Hematopoietic multipotent progenitor cell treated with erythropoietin and hydrocortisone succinate and interleukin-3 and kit ligand, for 15 days (in vitro differentiated cells): ENCODE data around the gene LILRB2.
A peak's percentile ranks its signal among the peaks of the same experiment; 100 is the strongest.
"Not testable (repeated sequence)": the region's sequence is repeated elsewhere in the genome, so short reads cannot be mapped to it uniquely, and the experiment has no call there.

Experiments
- DNase-seq: peaks from one replicate; pipeline ENCODE4 v3.0.0-alpha.2; 2015; ENCODE audit warnings: low spot score

LILRB2 gene

DNA sequence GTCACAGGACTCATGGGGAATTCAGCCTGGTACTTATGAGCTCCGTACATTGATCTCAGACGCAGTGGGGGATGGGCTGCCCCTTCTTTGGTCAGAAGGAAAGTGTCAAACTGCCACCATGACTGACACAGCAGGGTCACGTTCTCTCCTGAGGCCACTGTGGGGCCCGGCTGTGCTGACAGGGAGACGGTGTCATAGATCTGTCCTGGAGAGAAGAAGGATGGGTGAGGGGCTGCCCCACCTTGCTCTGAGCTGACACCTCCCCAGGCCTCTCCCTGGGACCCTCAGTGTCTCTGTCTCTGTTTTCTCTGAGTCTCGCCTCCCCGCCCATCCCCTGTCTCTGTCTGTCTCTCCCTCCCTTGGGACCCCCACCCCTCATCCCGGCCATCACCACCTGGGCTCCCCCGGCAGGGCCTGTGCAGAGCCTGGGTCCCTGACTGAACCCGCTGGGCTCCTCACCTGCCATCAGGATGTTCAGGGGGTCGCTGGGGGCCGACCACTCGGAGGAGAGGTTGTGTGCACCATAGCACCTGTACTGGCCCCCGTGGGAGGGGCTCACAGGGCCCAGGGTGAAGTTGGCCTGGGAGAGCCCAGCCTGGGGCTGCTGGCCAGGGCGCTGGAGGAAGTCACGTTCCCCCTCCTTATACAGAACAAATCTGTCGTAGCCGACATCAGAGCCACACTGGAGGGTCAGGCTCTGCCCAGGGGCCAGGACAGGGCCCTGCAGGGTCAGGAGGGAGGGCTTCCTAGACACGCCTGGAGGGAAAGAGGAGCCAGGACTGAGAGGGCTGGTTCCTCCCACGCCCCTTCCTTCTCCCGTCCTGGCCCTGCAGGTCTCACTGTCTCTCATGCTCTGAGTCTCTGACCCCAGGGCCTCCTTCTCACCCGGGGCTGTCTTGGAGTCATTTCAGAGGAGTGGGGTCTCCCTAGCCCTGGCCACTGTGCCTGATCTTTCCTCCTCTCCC, 40.3 kb downstream of the LILRB2 start:
- not testable (repeated sequence) for DNase-seq

- DNase-seq: not testable (repeated sequence)
Measured at GRCh38 chr19:54239491-54240371, 41.2 kb downstream of the LILRB2 start.

GRCh38 chr19:54233941-54234340, 47.0 kb downstream of the LILRB2 start:
- no peak for DNase-seq

DNA sequence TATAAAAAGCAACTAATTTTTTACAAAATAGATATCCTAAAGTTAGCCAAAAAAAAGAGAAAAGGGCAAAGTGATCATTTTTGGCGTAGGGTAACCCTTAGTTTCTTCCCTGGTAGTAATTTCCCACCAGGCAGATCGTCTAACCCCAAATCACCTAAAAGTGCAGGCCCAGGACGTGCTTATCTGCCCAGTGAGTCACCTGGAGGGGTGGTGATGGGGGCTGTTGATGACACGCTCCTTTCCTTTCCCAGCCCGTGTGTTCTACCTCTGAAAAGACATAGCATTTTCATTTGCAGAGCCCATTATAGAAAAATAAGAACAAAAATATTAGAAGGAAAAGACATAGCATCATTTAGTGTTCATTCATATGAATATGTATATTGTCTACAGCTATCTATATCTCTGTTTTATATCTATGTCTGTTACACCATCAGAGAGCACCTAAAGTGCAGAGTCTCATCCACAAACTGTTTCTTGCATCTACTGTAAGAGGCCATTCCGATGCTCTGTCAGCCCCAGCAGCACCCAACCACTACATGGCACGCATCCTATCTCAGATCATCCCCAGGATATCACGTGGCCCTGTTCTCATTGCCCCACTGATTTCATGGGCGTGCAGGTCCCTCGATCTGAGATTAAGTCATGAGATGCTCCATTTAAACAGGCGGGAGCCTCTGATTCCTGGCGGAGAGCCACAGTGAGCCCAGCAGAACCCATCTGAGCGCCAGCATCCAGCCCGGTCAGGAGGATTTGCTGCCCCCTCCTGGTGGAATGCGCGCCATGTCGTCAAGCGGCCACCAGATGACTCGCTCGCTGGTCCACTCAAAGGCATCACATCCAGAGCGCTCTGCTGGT, 49.6 kb downstream of the LILRB2 start:
- DNase-seq: peak; percentile 87

GRCh38 chr19:54230031-54230430, 50.9 kb downstream of the LILRB2 start:
- DNase-seq: no peak

DNA sequence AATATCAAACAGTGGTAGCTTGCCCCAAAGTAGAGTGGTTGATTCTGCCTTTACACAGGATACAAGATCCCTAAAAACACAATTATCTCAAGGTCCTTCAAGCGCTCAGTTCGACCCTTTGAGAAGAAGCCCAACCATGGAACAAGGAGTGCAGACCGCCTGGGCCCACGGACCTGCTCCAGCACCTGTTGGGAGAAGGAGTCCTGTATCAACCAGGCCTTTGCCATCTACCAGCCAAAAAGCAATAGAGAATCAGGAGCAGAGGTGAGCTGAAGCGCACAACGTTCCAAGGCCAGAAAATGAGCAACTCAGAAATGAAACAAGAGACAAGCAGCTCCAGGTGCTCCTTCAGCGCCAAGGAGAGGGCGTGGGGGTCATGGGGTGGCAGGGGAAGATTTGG, 51.8 kb downstream of the LILRB2 start:
- no peak for DNase-seq

- DNase-seq: not testable (repeated sequence)
Measured at GRCh38 chr19:54224619-54225018, 56.3 kb downstream of the LILRB2 start.

DNA sequence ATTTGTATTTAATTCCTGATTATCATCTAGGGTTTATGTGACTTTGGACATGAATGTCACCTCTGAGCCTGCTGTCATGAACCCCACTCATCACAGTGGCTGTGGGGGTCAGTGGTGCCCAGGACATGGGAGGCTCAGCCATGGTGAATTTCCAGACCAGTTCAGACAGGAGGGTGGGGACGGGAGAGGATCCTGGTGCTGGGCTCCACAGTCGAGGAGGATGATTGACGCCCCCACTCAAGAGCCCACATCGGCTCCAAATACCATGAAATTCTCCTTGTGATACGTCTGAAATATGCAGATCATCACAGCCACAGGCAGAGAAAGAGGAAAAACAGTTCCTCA, 57.0 kb downstream of the LILRB2 start:
- not testable (repeated sequence) for DNase-seq
